K562 (cell line): ENCODE data around the gene ELOVL1. TPM values are rescaled to one million over a fixed set of nuclear protein-coding genes. Genes with fewer than 3 reads are reported as not detected.

Experiments used
- ATAC-seq: fragments of 200-7000 bp; cut with Tn5 transposase; 3 replicates; pipeline ENCODE4 v1.9.1; 2020; ENCODE audit warnings: moderate library complexity
- BruUV-seq: library from RNA; stranded (reverse); fragments of 400-500 nt; replicated peaks from 2 replicates; lab custom pipeline; 2021; lab: Mats Ljungman, UMichigan
- CTCF ChIA-PET: fragments of 300-600 bp; formaldehyde crosslinking; extraction: SDS; loops from one replicate; lab custom pipeline; 2021; ENCODE audit warnings: low intra/inter-chr PET ratio; lab: Yijun Ruan, JAX
- POLR2A ChIA-PET: fragments of 300-600, 350-650 bp; sonication (Branson Sonifier 250); formaldehyde crosslinking; extraction: SDS; loops from one replicate; lab custom pipeline; 2021; ENCODE audit warnings: antibody characterized with exemption, inconsistent platforms; lab: Yijun Ruan, JAX
- DNase-seq, 4 experiments: peaks; one replicate each; pipeline versions ENCODE4 v3.0.0 to v3.0.0-alpha.2; 2011 to 2018; ENCODE audit warnings: low spot score in 3 of 4, mixed read lengths in 3 of 4; ENCODE audit errors: extremely low read depth in 1 of 4
- FAIRE-seq: peaks from 2 replicates; lab custom pipeline; 2011; peaks lifted over from hg19 to GRCh38; lab: Jason Lieb, UNC
- H2AFZ ChIP-seq: 2 replicates; pipeline ENCODE4 v1.6.0; 2011; ENCODE audit warnings: low read depth, low read length, control low read depth, inconsistent platforms
- H3K27ac ChIP-seq: fragments of 200-600 bp; 3 replicates; pipeline ENCODE4 v1.8.0; 2011; ENCODE audit warnings: low read depth, mild to moderate bottlenecking, control low read depth, inconsistent platforms, low read length, moderate library complexity, mixed read lengths; ENCODE audit errors: extremely low read depth
- H3K27me3 ChIP-seq, 2 experiments: fragments of 300-600 bp in 1 of 2; 2 replicates in 1 of 2; 3 replicates in 1 of 2; pipeline versions ENCODE4 v1.6.0 to v1.8.0; 2011; ENCODE audit warnings: inconsistent platforms in 2 of 2, low read length in 2 of 2, mild to moderate bottlenecking in 1 of 2, mixed read lengths in 1 of 2, moderate library complexity in 1 of 2; ENCODE audit not compliant: control insufficient read depth in 2 of 2, insufficient read depth in 2 of 2
- H3K36me3 ChIP-seq: fragments of 300-600 bp; 3 replicates; pipeline ENCODE4 v1.8.0; 2011; ENCODE audit warnings: mild to moderate bottlenecking, low read length, inconsistent platforms; ENCODE audit not compliant: control insufficient read depth, insufficient read depth
- H3K4me1 ChIP-seq, 2 experiments: fragments of 200-600 bp in 1 of 2; replicated peaks in 1 of 2; 2 replicates in 1 of 2; 3 replicates in 1 of 2; pipeline versions ENCODE4 v1.5.1 to v1.8.0; 2011; ENCODE audit warnings: inconsistent platforms in 2 of 2, low read length in 2 of 2, mild to moderate bottlenecking in 1 of 2, mixed read lengths in 1 of 2, moderate library complexity in 1 of 2; ENCODE audit not compliant: control insufficient read depth in 2 of 2, insufficient read depth in 2 of 2
- H3K4me2 ChIP-seq: 2 replicates; pipeline ENCODE4 v1.6.1; 2011; ENCODE audit warnings: low read length, control low read depth, inconsistent platforms, mixed read lengths; ENCODE audit not compliant: insufficient read depth
- H3K4me3 ChIP-seq: fragments of 200-600 bp; sonication (generic), shearing (Covaris generic); 2 replicates; pipeline ENCODE4 v1.5.1; 2016; ENCODE audit warnings: control low read depth, inconsistent platforms
- H3K79me2 ChIP-seq: fragments of 200-600 bp; 3 replicates; pipeline ENCODE4 v1.8.0; 2011; ENCODE audit warnings: low read length, inconsistent platforms; ENCODE audit not compliant: control insufficient read depth, insufficient read depth
- H3K9ac ChIP-seq, 2 experiments: 2 replicates each; pipeline versions ENCODE4 v1.6.0 to v1.6.1; 2011; ENCODE audit warnings: low read depth in 2 of 2, low read length in 2 of 2, control low read depth in 1 of 2, inconsistent platforms in 1 of 2, mild to moderate bottlenecking in 1 of 2, mixed read lengths in 1 of 2; ENCODE audit not compliant: insufficient read depth in 1 of 2
- H3K9me1 ChIP-seq: one replicate; pipeline ENCODE4 v1.6.0; 2011; ENCODE audit warnings: inconsistent platforms, mild to moderate bottlenecking, low read length, moderate library complexity; ENCODE audit not compliant: control insufficient read depth, insufficient read depth
- H3K9me3 ChIP-seq: replicated peaks from 2 replicates; pipeline ENCODE4 v1.5.1; 2011; ENCODE audit warnings: low read depth, low read length, inconsistent platforms; ENCODE audit not compliant: control insufficient read depth, insufficient read depth
- H4K20me1 ChIP-seq: replicated peaks from 2 replicates; pipeline ENCODE4 v1.6.1; 2011; ENCODE audit warnings: low read length, inconsistent platforms, mixed read lengths; ENCODE audit not compliant: control insufficient read depth, insufficient read depth
- ARID1B ChIP-seq: fragments of 450-650 bp; IDR thresholded peaks from 2 replicates; pipeline ENCODE4 v1.6.1; 2016; ENCODE audit warnings: antibody characterized with exemption, mild to moderate bottlenecking, inconsistent platforms
- ATF3 ChIP-seq, 2 experiments: fragments of 450-650 bp in 1 of 2; sonication (generic) in 1 of 2; formaldehyde crosslinking in 1 of 2; IDR thresholded peaks in 1 of 2; conservative IDR thresholded peaks in 1 of 2; 2 replicates each; pipeline versions ENCODE4 v1.6.1 to v1.8.1; 2016 to 2023; ENCODE audit warnings: mild to moderate bottlenecking in 2 of 2, moderate library complexity in 2 of 2, inconsistent platforms in 1 of 2, missing genetic modification reagents in 1 of 2
- CREB1 ChIP-seq, 2 experiments: sonication (generic) in 1 of 2; formaldehyde crosslinking in 1 of 2; IDR thresholded peaks; 2 replicates each; pipeline versions ENCODE4 v1.6.1 to v1.8.0; 2012 to 2022; ENCODE audit warnings: inconsistent platforms in 1 of 2, mild to moderate bottlenecking in 1 of 2, missing genetic modification reagents in 1 of 2, moderate library complexity in 1 of 2
- E2F8 ChIP-seq: fragments of 450-650 bp; IDR thresholded peaks from 2 replicates; pipeline ENCODE4 v1.7.1; 2018; ENCODE audit warnings: mild to moderate bottlenecking, low read depth; ENCODE audit not compliant: partially characterized antibody
- EP400 ChIP-seq: fragments of 450-650 bp; IDR thresholded peaks from 2 replicates; pipeline ENCODE4 v1.6.1; 2017; ENCODE audit warnings: antibody characterized with exemption, mild to moderate bottlenecking, moderate library complexity
- EZH2 ChIP-seq: IDR thresholded peaks from 2 replicates; pipeline ENCODE4 v1.6.1; 2012; ENCODE audit warnings: low read depth, mild to moderate bottlenecking, inconsistent platforms, low read length, borderline replicate concordance
- ID3 ChIP-seq, 2 experiments: fragments of 250-450 bp in 1 of 2; fragments of 450-650 bp in 1 of 2; sonication (Bioruptor Pico) in 1 of 2; IDR thresholded peaks; 2 replicates each; pipeline versions ENCODE4 v1.6.1 to v1.8.0; 2016 to 2021; ENCODE audit warnings: mild to moderate bottlenecking in 2 of 2, moderate library complexity in 2 of 2, missing compliant biosample characterization in 1 of 2, missing genetic modification characterization in 1 of 2
- KDM5B ChIP-seq: fragments of 200-600 bp; sonication (generic); IDR thresholded peaks from 2 replicates; pipeline ENCODE4 v1.6.1; 2012; ENCODE audit warnings: low read depth, mild to moderate bottlenecking, moderate library complexity, low read length, control low read depth, inconsistent platforms; ENCODE audit not compliant: insufficient replicate concordance
- MCM5 ChIP-seq: fragments of 450-650 bp; IDR thresholded peaks from 2 replicates; pipeline ENCODE4 v1.6.1; 2016; ENCODE audit warnings: low read depth
- MIER1 ChIP-seq: fragments of 450-650 bp; IDR thresholded peaks from 2 replicates; pipeline ENCODE4 v1.6.1; 2016; ENCODE audit warnings: antibody characterized with exemption, mild to moderate bottlenecking, low read depth
- POLR2AphosphoS2 ChIP-seq: IDR thresholded peaks from 2 replicates; pipeline ENCODE4 v1.6.1; 2012; ENCODE audit warnings: low read length, improper control_type of control experiment
- TBL1XR1 ChIP-seq, 2 experiments: IDR thresholded peaks; 2 replicates each; pipeline ENCODE4 v1.6.1; 2012; ENCODE audit warnings: improper control_type of control experiment in 2 of 2, low read length in 2 of 2, mild to moderate bottlenecking in 1 of 2
- TCF3 ChIP-seq: sonication (generic); formaldehyde crosslinking; IDR thresholded peaks from 2 replicates; pipeline ENCODE4 v1.4.0; 2020; ENCODE audit warnings: mild to moderate bottlenecking, missing genetic modification reagents
- U2AF1 ChIP-seq: fragments of 200-400 bp; formaldehyde crosslinking; optimal IDR thresholded peaks from 2 replicates; pipeline ENCODE3; 2017; ENCODE audit warnings: mild to moderate bottlenecking, low read depth, low read length, moderate library complexity
- WGBS: fragments of 100-300 bp; shearing (Covaris generic); methylation state at CpG from one replicate; pipeline ENCODE4 v1.1.6; 2016; ENCODE audit warnings: low coverage, mixed read lengths; ENCODE audit not compliant: insufficient coverage; ENCODE audit errors: missing lambda C conversion rate; 5-methylcytosine and 5-hydroxymethylcytosine counted together
- in situ Hi-C: fragments of 300-500 bp; cut with MboI; formaldehyde crosslinking; loops from 4 replicates; pipeline ENCODE4 v1.15.0; 2018; ENCODE audit warnings: inconsistent platforms, mixed read lengths
- intact Hi-C: fragments of 100-400 bp; cut with micrococcal nuclease; formaldehyde crosslinking; loops from 2 replicates; pipeline ENCODE4 v1.14.2; 2022
- polyA plus RNA-seq, 8 experiments: library from polyadenylated mRNA; depleted of rRNA in 4 of 8; stranded (reverse) in 5 of 8; unstranded in 3 of 8; fragments of >200 nt; fragmentation: Nextera tagmentation in 2 of 8; fragmentation: Illumina TruSeq in 1 of 8; extraction: Ambion mirVana in 2 of 8; extraction: Trizol in 1 of 8; gene quantifications; 2 replicates each; pipeline versions ENCODE4 v1.2.1 to v1.2.3, GENCODE V29; 2011 to 2014; ENCODE audit warnings: inconsistent platforms in 1 of 8, missing spikeins in 1 of 8
- total RNA-seq, 7 experiments: library from RNA; depleted of rRNA in 6 of 7; stranded (reverse); fragments of >200 nt in 6 of 7; fragmentation: Illumina TruSeq in 2 of 7; extraction: Trizol in 2 of 7; gene quantifications; 2 replicates each; pipeline versions ENCODE4 v1.2.1 to v1.2.3, GENCODE V29; 2011 to 2021; ENCODE audit warnings: low replicate concordance in 1 of 7
- TF ChIP-seq, protein P1 (sequence below): sonication (generic); formaldehyde crosslinking; IDR thresholded peaks from 2 replicates; pipeline ENCODE4 v1.8.0; 2022; ENCODE audit warnings: mild to moderate bottlenecking, missing genetic modification reagents

Gene ELOVL1
- total and polyA plus RNA-seq, 9 of the 15 experiments (the other 6 are each of a cell fraction or from before 2014, with no cell fraction given), result 51.0 to 157 (median 70.3) TPM

- no peak for FAIRE-seq
- Histone ChIP-seq H3K9ac (no peak overlapping the region), H3K4me2 (no peak overlapping the region), H3K4me3 (no peak overlapping the region), H3K9me3 (peaks cover 13% of the 10 kb centered on the region), H3K27me3 (no peaks in the 10 kb centered on the region), H3K4me1 (peaks cover 3 to 10% of the 10 kb centered on the region in 2 experiments), H3K79me2 (no peaks in the 10 kb centered on the region), H2AFZ (no peak overlapping the region), H4K20me1 (no peaks in the 10 kb centered on the region), H3K27ac (no peak overlapping the region), H3K36me3 (no peaks in the 10 kb centered on the region), H3K9me1 (no peaks in the 10 kb centered on the region)
- CTCF ChIA-PET, result interaction anchor here (0.7 kb wide), 1 partner anchor 837 kb away, joined by 3 read pairs; no protein-coding TSS in a partner anchor
- no peak for DNase-seq
- no TSS peak for BruUV-seq
- intact Hi-C loops (no loop called here), in situ Hi-C loops (no loop called here)
- POLR2A ChIA-PET, result no interaction called here
- WGBS, result 63% methylated on average over 1 of the region's 1 CpG
- no peak for ATAC-seq
- TF ChIP-seq, protein P1, sequence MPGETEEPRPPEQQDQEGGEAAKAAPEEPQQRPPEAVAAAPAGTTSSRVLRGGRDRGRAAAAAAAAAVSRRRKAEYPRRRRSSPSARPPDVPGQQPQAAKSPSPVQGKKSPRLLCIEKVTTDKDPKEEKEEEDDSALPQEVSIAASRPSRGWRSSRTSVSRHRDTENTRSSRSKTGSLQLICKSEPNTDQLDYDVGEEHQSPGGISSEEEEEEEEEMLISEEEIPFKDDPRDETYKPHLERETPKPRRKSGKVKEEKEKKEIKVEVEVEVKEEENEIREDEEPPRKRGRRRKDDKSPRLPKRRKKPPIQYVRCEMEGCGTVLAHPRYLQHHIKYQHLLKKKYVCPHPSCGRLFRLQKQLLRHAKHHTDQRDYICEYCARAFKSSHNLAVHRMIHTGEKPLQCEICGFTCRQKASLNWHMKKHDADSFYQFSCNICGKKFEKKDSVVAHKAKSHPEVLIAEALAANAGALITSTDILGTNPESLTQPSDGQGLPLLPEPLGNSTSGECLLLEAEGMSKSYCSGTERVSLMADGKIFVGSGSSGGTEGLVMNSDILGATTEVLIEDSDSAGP (CRISPR knock-in tag), result no peak
- TF ChIP-seq E2F8 (no peak), ATF3 (IDR thresholded peaks at IDR 0.05) (peak; percentile 65), ATF3 (CRISPR knock-in tag; conservative IDR thresholded peaks at IDR 0.05) (no peak), EP400 (no peak), U2AF1 (no peak), ID3 (CRISPR knock-in tag; IDR thresholded peaks at IDR 0.05) (no peak), ID3 (tag; IDR thresholded peaks at IDR 0.05) (no peak), EZH2 (no peak), ARID1B (0 out of 2 replicates have a peak, but pooled peaks have one; percentile 36), TCF3 (CRISPR knock-in tag) (no peak), MCM5 (no peak), MIER1 (no peak), TBL1XR1 (IDR thresholded peaks at IDR 0.05; ENCODE audit: low read length in 2 of 2) (no peak), POLR2AphosphoS2 (no peak), KDM5B (no peak), CREB1 (IDR thresholded peaks at IDR 0.05) (no peak), CREB1 (CRISPR knock-in tag; IDR thresholded peaks at IDR 0.05) (no peak)
These were observed 43.0 kb downstream of the ELOVL1 start for GRCh38 chr1:43324810-43325209.
